ENCODE measurements around the gene ERRFI1.

Gene ERRFI1

GRCh38 chr1:8015036-8015808 lies 10.9 kb downstream of the ERRFI1 start:
- Histone ChIP-seq H3K9ac (ENCODE audit: low read length) (no peak overlapping the region), H3K9me3 (ENCODE audit: control insufficient read depth, low read length) (no peaks in the 10 kb centered on the region), H3K4me3 (ENCODE audit: low read length) (no peak overlapping the region), H3K36me3 (ENCODE audit: control insufficient read depth, insufficient read depth, low read length) (peaks cover 17% of the 10 kb centered on the region), H3K27me3 (ENCODE audit: control insufficient read depth, insufficient read depth, low read length) (no peaks in the 10 kb centered on the region), H3K4me1 (ENCODE audit: control insufficient read depth, insufficient read depth, low read length) (peaks cover 42% of the 10 kb centered on the region)

- Histone ChIP-seq H3K4me1 (ENCODE audit: control insufficient read depth, insufficient read depth, low read length) (peaks cover 35% of the 10 kb centered on the region), H3K4me3 (ENCODE audit: low read length) (no peak overlapping the region), H3K36me3 (ENCODE audit: control insufficient read depth, insufficient read depth, low read length) (peaks cover 17% of the 10 kb centered on the region), H3K27me3 (ENCODE audit: control insufficient read depth, insufficient read depth, low read length) (no peaks in the 10 kb centered on the region), H3K9ac (ENCODE audit: low read length) (no peak overlapping the region), H3K9me3 (ENCODE audit: control insufficient read depth, low read length) (no peaks in the 10 kb centered on the region)
These were observed 11.6 kb downstream of the ERRFI1 start for GRCh38 chr1:8014381-8014988.

GRCh38 chr1:8013800-8014199 lies 12.3 kb downstream of the ERRFI1 start:
- peaks cover 17% of the 10 kb centered on the region for H3K36me3 ChIP-seq (ENCODE audit: control insufficient read depth, insufficient read depth, low read length)

GRCh38 chr1:8013399-8013798 lies 12.7 kb downstream of the ERRFI1 start:
- Histone ChIP-seq H3K4me1 (ENCODE audit: control insufficient read depth, insufficient read depth, low read length) (peaks cover 25% of the 10 kb centered on the region), H3K9me3 (ENCODE audit: control insufficient read depth, low read length) (no peaks in the 10 kb centered on the region), H3K27me3 (ENCODE audit: control insufficient read depth, insufficient read depth, low read length) (no peaks in the 10 kb centered on the region), H3K9ac (ENCODE audit: low read length) (no peak overlapping the region), H3K4me3 (ENCODE audit: low read length) (no peak overlapping the region), H3K36me3 (ENCODE audit: control insufficient read depth, insufficient read depth, low read length) (peaks cover 17% of the 10 kb centered on the region)

More at GRCh38 chr1:8013800-8014199, 12.3 kb downstream of the ERRFI1 start:
- Histone ChIP-seq H3K27me3 (ENCODE audit: control insufficient read depth, insufficient read depth, low read length) (no peaks in the 10 kb centered on the region), H3K4me3 (ENCODE audit: low read length) (no peak overlapping the region), H3K4me1 (ENCODE audit: control insufficient read depth, insufficient read depth, low read length) (peaks cover 29% of the 10 kb centered on the region), H3K9me3 (ENCODE audit: control insufficient read depth, low read length) (no peaks in the 10 kb centered on the region), H3K9ac (ENCODE audit: low read length) (no peak overlapping the region)

- Histone ChIP-seq H3K27me3 (ENCODE audit: control insufficient read depth, insufficient read depth, low read length) (no peaks in the 10 kb centered on the region), H3K4me3 (ENCODE audit: low read length) (no peak overlapping the region), H3K9ac (ENCODE audit: low read length) (no peak overlapping the region), H3K9me3 (ENCODE audit: control insufficient read depth, low read length) (no peaks in the 10 kb centered on the region), H3K36me3 (ENCODE audit: control insufficient read depth, insufficient read depth, low read length) (peaks cover 17% of the 10 kb centered on the region), H3K4me1 (ENCODE audit: control insufficient read depth, insufficient read depth, low read length) (peaks cover 25% of the 10 kb centered on the region)
These were observed 13.2 kb downstream of the ERRFI1 start for GRCh38 chr1:8012955-8013354.

- H3K36me3 ChIP-seq (ENCODE audit: control insufficient read depth, insufficient read depth, low read length), result peaks cover 17% of the 10 kb centered on the region
- H3K27me3 ChIP-seq (ENCODE audit: control insufficient read depth, insufficient read depth, low read length), result no peaks in the 10 kb centered on the region
- no peak overlapping the region for H3K9ac ChIP-seq (ENCODE audit: low read length)
- no peak overlapping the region for H3K4me3 ChIP-seq (ENCODE audit: low read length)
- no peaks in the 10 kb centered on the region for H3K9me3 ChIP-seq (ENCODE audit: control insufficient read depth, low read length)
- peaks cover 19% of the 10 kb centered on the region for H3K4me1 ChIP-seq (ENCODE audit: control insufficient read depth, insufficient read depth, low read length)
These were observed 13.9 kb downstream of the ERRFI1 start for GRCh38 chr1:8011923-8012858.

- Histone ChIP-seq H3K9ac (ENCODE audit: low read length) (no peak overlapping the region), H3K36me3 (ENCODE audit: control insufficient read depth, insufficient read depth, low read length) (peaks cover 17% of the 10 kb centered on the region), H3K4me3 (ENCODE audit: low read length) (no peak overlapping the region), H3K9me3 (ENCODE audit: control insufficient read depth, low read length) (no peaks in the 10 kb centered on the region), H3K4me1 (ENCODE audit: control insufficient read depth, insufficient read depth, low read length) (peaks cover 17% of the 10 kb centered on the region), H3K27me3 (ENCODE audit: control insufficient read depth, insufficient read depth, low read length) (no peaks in the 10 kb centered on the region)
These were observed 15.1 kb downstream of the ERRFI1 start for GRCh38 chr1:8011016-8011415.

GRCh38 chr1:8010080-8010664 lies 15.9 kb downstream of the ERRFI1 start:
- peaks cover 17% of the 10 kb centered on the region for H3K36me3 ChIP-seq (ENCODE audit: control insufficient read depth, insufficient read depth, low read length)

GRCh38 chr1:8009043-8010002 lies 16.8 kb downstream of the ERRFI1 start:
- peaks cover 23% of the 10 kb centered on the region for H3K4me1 ChIP-seq (ENCODE audit: control insufficient read depth, insufficient read depth, low read length)
- no peak overlapping the region for H3K9ac ChIP-seq (ENCODE audit: low read length)
- H3K9me3 ChIP-seq (ENCODE audit: control insufficient read depth, low read length), result no peaks in the 10 kb centered on the region
- peaks cover 17% of the 10 kb centered on the region for H3K36me3 ChIP-seq (ENCODE audit: control insufficient read depth, insufficient read depth, low read length)
- no peaks in the 10 kb centered on the region for H3K27me3 ChIP-seq (ENCODE audit: control insufficient read depth, insufficient read depth, low read length)
- H3K4me3 ChIP-seq (ENCODE audit: low read length), result no peak overlapping the region

More at GRCh38 chr1:8010080-8010664, 15.9 kb downstream of the ERRFI1 start:
- Histone ChIP-seq H3K27me3 (ENCODE audit: control insufficient read depth, insufficient read depth, low read length) (no peaks in the 10 kb centered on the region), H3K4me3 (ENCODE audit: low read length) (no peak overlapping the region), H3K4me1 (ENCODE audit: control insufficient read depth, insufficient read depth, low read length) (peaks cover 17% of the 10 kb centered on the region), H3K9me3 (ENCODE audit: control insufficient read depth, low read length) (no peaks in the 10 kb centered on the region), H3K9ac (ENCODE audit: low read length) (no peak overlapping the region)

- H3K4me3 ChIP-seq (ENCODE audit: low read length), result no peak overlapping the region
- peaks cover 33% of the 10 kb centered on the region for H3K4me1 ChIP-seq (ENCODE audit: control insufficient read depth, insufficient read depth, low read length)
- no peaks in the 10 kb centered on the region for H3K9me3 ChIP-seq (ENCODE audit: control insufficient read depth, low read length)
- H3K36me3 ChIP-seq (ENCODE audit: control insufficient read depth, insufficient read depth, low read length), result peaks cover 8% of the 10 kb centered on the region
- no peaks in the 10 kb centered on the region for H3K27me3 ChIP-seq (ENCODE audit: control insufficient read depth, insufficient read depth, low read length)
- no peak overlapping the region for H3K9ac ChIP-seq (ENCODE audit: low read length)
These were observed 19.8 kb downstream of the ERRFI1 start for GRCh38 chr1:8006037-8006963.

Data from mucosa of stomach (tissue), 1 donor.